Right lobe of liver (tissue), 4 donors: Measurements from ENCODE around the gene IQCH.

ENCODE experiments used
- POLR2A ChIP-seq: fragments of 450-650 bp; IDR thresholded peaks from one replicate; pipeline ENCODE4 v1.6.1; 2017; ENCODE audit warnings: antibody characterized with exemption, mild to moderate bottlenecking
- TF ChIP-seq, protein P1 (sequence below), 4 donors: fragments of 200-600 bp in 3 of 4; fragments of 450-650 bp in 1 of 4; IDR thresholded peaks; one replicate each; pipeline versions ENCODE4 v1.5.1 to v1.8.0; 2016 to 2022; ENCODE audit warnings: antibody characterized with exemption in 4 of 4, mild to moderate bottlenecking in 2 of 4
- donor health status: DM: no; HTN: no; CAD: no.
- donor health status: DM: no; HTN: no; CAD: no.
- donor health status: DM: no; HTN: yes; CAD: no.

DNA sequence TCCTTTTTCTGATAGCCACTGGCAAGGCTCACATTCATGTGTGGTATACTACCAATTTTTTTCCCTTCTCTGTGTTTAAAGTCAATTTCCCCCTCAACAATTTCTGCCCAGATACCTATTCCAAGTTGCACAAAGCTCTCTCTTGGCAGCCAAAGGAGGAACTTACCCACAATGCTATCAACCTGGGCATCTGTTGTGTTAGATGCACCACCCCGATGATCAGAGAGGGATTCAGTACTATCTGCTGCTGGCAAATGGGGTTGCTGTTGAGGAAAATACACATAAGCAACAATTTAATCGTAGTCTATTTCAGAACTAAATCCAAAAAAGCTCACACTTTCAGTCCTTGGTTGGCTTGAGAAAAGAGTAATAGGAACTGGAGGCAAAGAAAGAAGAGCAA lies 46.2 kb upstream of the IQCH start:
- TF ChIP-seq, protein P1, sequence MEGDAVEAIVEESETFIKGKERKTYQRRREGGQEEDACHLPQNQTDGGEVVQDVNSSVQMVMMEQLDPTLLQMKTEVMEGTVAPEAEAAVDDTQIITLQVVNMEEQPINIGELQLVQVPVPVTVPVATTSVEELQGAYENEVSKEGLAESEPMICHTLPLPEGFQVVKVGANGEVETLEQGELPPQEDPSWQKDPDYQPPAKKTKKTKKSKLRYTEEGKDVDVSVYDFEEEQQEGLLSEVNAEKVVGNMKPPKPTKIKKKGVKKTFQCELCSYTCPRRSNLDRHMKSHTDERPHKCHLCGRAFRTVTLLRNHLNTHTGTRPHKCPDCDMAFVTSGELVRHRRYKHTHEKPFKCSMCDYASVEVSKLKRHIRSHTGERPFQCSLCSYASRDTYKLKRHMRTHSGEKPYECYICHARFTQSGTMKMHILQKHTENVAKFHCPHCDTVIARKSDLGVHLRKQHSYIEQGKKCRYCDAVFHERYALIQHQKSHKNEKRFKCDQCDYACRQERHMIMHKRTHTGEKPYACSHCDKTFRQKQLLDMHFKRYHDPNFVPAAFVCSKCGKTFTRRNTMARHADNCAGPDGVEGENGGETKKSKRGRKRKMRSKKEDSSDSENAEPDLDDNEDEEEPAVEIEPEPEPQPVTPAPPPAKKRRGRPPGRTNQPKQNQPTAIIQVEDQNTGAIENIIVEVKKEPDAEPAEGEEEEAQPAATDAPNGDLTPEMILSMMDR (IDR thresholded peaks at IDR 0.05), result no peak
- no peak for TF ChIP-seq POLR2A
